UCSD-AML1 (cell line): Measurements from ENCODE around the gene PXYLP1.

Experiments
- DNase-seq: peaks from one replicate; lab custom pipeline; 2025; ENCODE audit not compliant: unreplicated experiment; lab: John Stamatoyannopoulos, UW

The PXYLP1 gene

GRCh38 chr3:141321109-141321497, 89.5 kb downstream of the PXYLP1 start:
- DNase-seq, result no peak

GRCh38 chr3:141323936-141324704, 92.5 kb downstream of the PXYLP1 start:
- DNase-seq, result no peak

- no peak for DNase-seq
Observed at GRCh38 chr3:141326123-141326522, 94.5 kb downstream of the PXYLP1 start.

GRCh38 chr3:141326626-141327025, 95.0 kb downstream of the PXYLP1 start:
- no peak for DNase-seq

GRCh38 chr3:141328286-141329166, 96.9 kb downstream of the PXYLP1 start:
- no peak for DNase-seq

GRCh38 chr3:141330235-141330634, 98.6 kb downstream of the PXYLP1 start:
- no peak for DNase-seq

- no peak for DNase-seq
Observed at GRCh38 chr3:141330718-141331376, 99.2 kb downstream of the PXYLP1 start.

GRCh38 chr3:141331377-141332318, 100.0 kb downstream of the PXYLP1 start:
- peak; percentile 23 for DNase-seq

GRCh38 chr3:141332416-141332815, 100.8 kb downstream of the PXYLP1 start:
- no peak for DNase-seq

GRCh38 chr3:141333836-141334626, 102.4 kb downstream of the PXYLP1 start:
- DNase-seq, result no peak

GRCh38 chr3:141334627-141335250, 103.1 kb downstream of the PXYLP1 start:
- no peak for DNase-seq

GRCh38 chr3:141335531-141336061, 104.0 kb downstream of the PXYLP1 start:
- no peak for DNase-seq

GRCh38 chr3:141336672-141337522, 105.3 kb downstream of the PXYLP1 start:
- DNase-seq, result no peak

- DNase-seq, result no peak
Observed at GRCh38 chr3:141337523-141337854, 105.9 kb downstream of the PXYLP1 start.

- DNase-seq, result no peak
Observed at GRCh38 chr3:141337991-141338390, 106.4 kb downstream of the PXYLP1 start.

GRCh38 chr3:141338881-141339280, 107.3 kb downstream of the PXYLP1 start:
- DNase-seq, result no peak

GRCh38 chr3:141341536-141341935, 109.9 kb downstream of the PXYLP1 start:
- DNase-seq, result no peak

- no peak for DNase-seq
Observed at GRCh38 chr3:141342386-141342785, 110.8 kb downstream of the PXYLP1 start.
